GM21723 (cell line): ENCODE data around the gene RGS6.

Experiments
- ATAC-seq: cut with Tn5 transposase; IDR thresholded peaks from one replicate; pipeline ENCODE4 v1.9.1; 2021; ENCODE audit warnings: mild to moderate bottlenecking, moderate library complexity; ENCODE audit not compliant: unreplicated experiment

Gene RGS6

DNA sequence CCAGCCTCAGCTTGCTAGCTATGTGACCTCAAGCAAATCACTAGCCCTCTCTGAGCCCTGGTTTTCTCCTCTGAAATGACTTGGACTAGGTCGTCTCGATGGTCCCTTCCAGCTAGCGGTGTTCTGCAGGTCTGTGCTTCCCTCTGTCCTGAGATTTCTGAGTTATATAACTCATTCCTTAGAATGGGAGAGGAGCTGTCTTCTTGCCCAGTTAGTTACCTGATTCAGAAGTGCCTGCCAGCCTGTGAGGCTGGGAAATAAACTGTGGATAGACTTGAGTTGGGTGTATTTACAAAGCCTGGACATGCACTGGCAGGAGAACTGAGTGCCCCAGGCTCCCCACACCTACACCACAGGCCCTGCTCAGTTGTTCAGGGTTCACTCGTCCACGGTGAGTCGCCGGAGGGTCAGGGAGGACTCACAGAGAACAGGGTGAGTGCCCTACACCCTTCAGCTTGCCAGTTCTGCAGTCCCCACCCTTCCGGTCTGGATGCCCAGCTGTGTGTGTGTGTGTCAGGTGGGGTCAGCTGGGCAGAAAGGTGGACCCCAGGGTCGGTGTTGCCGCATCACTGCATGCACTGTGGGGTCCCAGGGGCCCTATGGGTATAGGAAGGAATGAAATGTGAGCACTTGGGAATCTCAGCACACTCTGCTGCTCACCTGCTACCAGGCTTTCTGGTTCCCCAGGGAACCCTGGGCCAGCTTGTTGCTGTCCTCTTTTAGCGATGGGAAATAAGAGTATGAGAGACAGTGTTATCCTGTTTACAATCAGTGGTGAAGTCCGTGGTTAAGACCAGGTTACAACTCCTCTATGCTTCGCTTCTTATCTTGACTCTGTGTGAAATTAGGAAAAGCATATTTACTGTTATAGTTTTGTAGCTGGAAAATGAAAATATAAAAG, 613.4 kb downstream of the RGS6 start:
- ATAC-seq = no peak

DNA sequence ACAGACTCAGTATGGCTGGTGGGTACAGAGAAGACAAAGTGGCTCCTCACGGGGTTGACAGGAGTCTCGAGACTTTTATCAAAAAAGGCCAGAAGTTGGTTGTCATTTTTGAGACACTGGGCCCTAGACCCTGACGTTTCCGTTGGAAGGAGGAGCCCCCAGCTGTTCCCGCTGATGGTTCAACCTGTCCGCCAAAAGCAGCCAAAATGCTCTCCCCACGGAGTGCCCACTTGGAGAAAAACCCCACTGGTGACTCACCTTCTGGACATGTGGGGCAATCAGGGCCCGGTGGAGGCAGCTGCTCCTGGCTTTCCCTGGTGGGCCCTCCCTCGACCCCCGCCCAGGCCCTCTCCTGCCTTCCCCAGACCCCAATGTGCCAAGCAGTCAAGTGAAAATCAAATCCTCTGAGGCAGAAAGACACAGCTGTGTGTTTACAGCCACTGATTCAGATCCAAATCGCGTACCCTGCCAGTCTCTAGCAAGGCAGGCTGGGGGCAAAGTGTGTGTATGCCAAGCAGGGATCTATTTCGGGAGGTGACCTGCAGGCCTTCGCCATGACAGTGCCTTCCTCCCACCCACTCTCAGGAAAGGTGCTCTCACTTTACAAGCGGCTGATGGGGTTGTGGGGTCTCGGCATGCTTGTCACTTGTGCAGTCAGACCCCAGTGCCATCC, 614.3 kb downstream of the RGS6 start:
- no peak for ATAC-seq

DNA sequence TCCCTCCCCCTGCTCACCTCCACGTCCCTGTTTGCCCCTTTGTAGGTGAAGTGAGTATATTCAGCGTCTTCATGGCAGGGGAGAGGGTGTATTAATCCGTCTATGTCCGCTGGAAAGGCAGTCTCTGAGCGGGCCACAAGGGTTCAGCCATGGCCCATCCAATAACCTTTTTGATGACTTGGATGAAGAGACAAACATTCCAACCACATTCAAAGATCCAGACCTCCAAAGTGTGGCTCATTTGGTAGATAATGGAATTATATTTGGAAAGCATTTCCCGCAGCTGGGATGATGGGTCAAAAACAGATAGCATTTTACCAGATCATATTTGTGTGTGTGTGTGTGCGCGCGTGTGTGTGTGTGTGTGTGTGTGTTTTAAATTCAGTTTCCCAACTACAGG, 615.8 kb downstream of the RGS6 start:
- ATAC-seq = no peak

DNA sequence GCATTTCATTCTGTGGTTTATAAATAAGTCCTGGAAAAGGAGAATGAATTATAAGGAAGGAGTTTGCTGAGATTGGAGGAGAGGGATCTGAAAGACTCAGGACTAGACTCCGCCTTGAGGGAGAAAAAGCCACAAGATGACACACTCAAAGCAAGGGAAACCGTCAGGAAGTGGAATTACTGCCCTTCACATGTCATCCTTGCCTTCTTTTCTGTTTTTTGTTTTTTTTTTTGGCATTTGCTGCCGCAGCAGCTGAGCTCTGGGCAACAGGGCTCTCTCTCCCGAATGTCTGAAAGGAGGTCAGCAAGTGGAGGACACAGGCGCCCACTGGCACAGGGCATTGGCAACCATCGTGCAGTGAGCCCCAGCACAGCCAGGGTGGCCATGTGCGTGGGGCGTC, 616.8 kb downstream of the RGS6 start:
- no peak for ATAC-seq

DNA sequence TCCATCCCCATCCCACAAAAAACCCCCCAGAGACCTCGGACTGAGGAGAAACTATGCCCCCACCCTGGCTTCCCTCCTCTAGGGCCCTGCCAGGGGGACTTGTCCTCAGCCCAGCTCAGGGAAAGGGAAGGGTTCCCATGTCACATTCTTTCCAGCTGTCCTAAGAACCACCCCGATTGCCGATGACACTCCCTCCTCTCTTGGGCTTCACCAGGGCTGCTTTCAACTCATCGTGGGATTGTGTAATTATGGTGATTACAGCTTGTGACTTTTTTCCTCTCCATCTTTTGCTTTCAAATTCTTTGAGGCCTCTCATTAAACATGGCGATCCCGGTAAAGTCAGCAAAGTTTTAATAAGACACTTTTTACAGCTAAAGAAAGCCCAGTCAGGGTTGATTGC, 617.6 kb downstream of the RGS6 start:
- ATAC-seq = no peak

DNA sequence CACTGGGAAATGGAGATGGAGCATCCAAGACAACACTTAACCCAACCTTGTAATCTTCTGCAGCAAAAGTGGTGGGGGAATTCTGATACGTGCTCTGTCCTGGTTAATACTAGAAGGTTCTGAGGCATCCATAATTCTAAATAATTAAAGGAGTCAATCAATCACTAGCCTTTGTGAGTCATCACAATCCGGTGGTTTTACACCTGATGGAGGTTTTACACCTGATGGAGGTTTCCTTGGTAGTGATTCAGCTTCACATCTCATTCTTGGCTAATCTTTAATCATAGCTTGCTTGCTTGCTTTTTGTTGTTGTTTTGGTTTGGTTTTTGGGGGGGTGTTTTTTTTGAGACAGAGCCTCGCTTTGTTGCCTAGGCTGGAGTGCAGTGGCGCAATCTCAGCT, 618.3 kb downstream of the RGS6 start:
- ATAC-seq = no peak

DNA sequence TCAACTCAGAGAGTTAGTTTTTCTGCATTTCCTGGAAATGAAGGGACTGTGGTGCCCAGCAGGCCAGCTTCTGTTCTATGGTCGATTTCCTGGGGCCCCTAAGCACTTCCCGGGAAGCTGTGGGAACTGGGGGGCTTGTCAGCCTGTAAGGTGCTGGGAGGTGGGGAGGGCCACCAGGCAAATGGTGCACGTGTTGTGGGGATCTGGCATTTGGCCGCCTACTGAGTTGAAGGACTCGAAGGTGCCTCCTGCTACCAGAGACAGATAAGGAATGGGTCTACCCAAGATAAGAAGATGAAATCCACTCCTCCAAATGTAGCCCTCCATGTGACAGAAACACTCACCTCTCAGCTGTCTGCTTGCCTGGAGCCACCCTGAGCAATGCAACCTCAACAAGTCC, 620.0 kb downstream of the RGS6 start:
- no peak for ATAC-seq

DNA sequence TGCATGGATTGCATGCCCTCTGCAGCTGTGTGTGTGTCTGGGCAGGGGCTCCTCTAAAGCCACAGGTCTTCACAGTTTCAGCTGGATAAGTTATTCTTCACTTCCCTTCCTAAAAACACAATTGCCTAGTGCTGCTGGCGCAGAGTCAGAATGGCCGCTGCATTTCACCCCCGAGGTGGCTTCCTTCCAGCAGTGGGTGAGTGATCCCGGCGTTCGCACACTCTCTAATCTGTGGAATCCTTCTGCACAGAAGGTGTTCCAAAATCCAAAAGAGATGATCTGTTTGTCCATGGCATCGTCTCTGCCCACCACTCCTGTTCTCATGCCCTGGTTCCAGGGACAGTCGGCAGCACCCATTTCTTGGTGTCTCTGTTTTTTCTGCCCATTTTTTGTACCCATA, 620.9 kb downstream of the RGS6 start:
- no peak for ATAC-seq

DNA sequence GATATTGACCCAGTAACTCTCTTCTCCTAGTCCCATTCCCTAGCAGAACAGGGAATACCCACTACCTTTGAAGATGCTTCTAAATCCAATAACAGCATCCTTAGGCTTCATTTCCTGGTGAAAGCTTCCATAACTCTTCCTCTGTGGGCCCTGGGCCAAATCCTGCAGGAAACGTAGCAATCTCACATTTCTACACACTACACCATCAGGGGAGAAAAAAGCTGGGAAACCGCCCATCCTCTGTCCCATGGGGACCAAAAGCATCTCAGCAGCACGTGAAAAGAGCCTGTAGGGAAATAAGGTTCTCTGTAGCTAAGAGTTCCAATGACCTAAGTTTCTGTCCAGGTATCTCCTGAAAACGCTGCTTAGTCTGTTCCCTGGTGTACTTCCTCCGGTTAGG, 621.4 kb downstream of the RGS6 start:
- no peak for ATAC-seq

DNA sequence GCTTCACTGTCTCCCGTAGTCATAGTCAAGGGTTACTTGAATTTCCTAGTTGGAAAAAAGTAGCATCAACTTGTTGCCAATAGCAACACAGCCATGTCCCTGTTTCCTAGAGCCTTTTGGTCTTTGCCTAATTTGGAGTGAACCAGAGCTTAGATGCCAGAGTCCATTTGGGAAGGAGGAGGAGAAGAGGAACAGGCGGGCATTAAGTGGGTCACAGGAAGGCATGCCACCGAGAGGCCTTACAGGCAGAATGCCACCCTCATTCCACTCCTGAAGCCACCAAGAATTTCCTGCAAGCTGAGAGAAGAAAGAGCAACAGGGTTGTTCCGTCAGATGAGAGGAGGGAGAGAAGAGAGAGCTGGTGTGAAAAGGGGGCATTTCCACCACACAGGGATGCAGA, 622.2 kb downstream of the RGS6 start:
- no peak for ATAC-seq

DNA sequence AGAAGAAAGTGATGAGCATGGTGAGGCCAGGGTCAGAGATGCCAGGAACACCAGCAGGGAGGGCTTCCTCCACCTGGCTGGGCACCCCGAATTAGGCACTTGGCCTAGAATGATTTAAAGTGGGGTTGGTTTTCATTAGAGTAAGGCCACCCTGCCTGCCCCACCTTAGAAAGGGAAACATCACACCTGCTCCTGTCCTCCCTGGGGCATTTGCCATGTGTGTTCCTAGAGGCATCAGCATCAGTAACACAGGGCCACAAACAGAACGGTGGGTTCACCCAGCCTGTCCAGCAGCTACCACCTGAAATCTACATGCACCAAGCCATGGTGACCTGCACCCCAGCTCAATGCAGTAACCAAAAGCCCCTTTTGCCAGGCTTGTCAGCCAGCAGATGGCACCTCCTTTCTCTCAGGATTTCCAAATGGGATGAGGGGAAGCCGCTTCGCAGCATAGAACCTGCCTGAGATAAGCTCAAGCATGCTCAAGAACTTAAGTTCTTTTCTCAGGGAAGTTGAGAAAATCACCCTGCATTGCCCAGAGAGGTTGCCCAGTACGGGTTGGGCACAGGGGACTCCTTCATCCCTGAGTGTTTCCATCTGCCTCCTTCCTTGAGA, 622.9 kb downstream of the RGS6 start:
- no peak for ATAC-seq

DNA sequence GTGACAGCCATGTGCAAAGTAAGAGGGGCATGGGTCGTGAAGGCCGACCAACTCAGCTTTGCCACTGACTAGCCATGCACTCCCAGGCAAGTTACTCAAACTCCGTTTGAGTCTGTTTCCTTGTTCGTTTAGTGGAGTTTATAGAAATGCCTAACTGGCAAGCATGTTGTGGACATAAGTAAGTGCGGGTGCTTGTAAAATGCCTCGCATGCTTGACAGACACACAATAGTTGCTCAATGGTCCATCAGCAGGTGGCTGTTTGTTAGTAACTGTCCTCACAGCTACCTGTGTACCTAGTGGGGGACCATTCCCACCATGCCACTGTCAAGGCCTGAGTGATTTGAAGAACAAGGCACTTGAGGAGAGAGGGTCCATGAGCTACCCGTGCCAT, 623.4 kb downstream of the RGS6 start:
- no peak for ATAC-seq

DNA sequence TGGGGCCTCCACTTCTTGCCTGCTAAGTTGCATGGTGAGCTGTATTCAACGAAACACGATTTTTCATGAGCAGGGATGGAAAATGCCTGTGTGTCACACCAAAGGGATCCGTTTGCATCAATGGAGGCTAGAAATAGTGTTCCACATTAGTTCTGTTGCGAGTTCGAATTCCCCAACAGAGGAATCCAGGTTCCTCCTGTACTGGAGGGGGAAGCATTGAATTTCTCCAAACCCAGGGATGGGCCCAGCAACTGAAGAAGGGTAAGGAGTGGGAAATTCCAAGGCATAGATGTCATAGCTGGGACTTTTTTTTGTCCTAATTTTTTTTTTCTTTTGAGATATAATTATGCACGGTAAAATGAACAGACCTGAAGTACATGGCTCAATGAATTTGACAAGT, 625.4 kb downstream of the RGS6 start:
- no peak for ATAC-seq

DNA sequence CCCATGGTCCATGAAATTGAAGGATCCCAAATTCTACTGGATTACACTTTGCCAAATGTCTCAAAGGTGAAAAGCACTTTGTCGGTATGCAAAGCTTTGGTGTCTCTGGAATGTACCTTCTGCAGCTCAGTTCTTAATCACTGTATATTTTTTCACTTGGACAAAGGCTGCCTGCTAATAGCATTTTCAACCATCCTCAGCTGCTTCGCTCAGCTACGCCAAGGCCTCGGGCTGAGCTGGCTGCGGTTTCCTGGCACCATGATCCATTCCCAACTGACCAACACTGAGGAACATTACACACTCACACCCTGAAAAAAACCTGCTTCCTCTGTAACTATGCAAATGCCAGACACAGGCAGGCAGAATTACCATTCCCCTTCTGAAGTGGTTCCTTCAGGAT, 626.5 kb downstream of the RGS6 start:
- no peak for ATAC-seq

DNA sequence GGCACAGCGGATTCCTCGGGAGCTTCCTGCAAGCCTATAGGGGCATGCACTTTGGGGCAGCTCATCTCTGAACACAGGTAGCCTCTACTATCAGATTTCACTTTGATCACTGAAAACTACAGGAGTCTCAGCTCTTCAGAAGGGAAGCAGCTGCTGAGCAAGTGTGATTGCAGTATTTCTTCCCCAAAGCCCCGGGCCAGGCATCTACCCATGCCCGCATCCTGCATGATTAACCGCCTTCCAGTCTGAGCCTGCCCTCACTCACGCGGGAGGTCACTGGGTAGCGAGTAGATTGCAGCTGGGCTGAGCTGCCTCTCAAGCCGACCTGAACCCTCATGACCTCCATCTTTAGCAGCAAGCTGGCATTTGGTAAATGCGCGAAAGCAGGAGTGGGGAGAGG, 627.0 kb downstream of the RGS6 start:
- ATAC-seq = no peak

DNA sequence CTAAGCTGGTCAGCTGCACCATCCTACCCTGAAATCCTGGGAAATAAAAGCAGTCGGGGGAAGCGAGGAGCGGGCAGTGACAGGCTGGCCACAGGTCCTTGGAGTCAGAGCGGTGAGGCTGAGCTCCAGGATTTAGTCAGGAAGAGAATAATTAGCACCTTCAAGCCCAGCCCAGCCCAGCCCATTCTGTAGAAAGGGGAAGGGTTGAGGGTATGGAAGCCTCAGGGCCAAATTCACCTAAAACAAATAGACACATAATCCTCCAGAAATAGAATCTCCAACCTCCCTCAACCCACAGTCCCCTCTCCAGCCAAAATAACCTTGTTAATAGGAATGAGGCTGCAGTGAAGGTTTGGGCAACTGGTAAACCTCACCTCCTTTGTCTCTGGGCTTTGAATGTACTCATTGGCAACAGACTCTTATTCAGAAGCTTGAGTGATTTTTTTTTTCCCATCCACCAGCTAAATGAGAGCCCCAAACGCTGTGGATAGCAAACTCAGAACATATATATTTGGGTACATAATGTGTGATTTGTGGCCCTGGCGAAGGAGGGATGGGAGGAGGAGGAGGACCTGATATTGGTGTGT, 627.5 kb downstream of the RGS6 start:
- no peak for ATAC-seq

DNA sequence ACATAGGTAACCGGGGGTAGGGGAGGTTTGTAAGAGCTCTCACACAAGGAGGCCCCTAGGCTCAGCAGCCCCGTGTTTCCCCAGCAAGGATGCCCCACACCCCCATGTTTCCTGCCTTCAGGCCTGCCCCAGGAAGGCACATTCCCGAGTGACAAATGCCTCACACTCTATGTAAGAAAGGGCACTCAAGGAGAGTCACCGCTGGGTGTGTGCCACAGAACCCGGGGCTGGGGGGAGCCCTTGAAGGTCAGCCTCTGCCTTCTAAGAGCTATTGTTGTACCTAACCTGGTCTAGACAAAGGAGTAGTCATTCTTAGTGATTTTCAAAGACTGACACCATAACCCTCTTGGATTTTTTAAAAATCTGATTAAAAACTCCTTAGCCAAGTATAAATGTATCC, 628.1 kb downstream of the RGS6 start:
- ATAC-seq = no peak

DNA sequence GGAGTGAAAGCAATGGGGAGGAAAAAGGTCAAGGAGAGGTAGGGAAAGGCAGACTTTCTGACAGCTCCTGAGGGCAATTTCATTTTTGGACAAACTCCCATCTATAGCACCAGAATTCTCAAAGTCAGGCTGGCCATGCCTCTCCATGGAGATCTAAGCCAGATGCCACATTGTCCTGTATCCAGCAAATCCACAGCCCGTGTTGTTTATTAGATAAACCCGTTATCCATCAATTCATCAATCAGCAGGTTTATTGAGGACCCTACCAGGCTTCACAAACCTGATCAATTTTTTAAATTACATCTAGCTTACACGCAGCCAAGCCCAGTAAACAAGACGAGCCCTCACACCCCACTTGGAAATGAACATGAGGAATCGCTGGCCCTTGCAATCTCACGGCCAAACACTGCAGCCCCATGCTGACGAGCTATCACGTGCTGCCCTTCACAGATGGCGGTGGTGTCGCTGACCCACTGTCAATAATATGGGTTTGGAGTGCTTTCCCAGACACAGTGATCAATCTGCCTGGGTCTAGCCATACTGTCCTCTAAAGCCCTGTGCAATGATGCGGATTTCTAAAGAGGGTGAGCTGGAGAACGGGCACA, 628.8 kb downstream of the RGS6 start:
- no peak for ATAC-seq

DNA sequence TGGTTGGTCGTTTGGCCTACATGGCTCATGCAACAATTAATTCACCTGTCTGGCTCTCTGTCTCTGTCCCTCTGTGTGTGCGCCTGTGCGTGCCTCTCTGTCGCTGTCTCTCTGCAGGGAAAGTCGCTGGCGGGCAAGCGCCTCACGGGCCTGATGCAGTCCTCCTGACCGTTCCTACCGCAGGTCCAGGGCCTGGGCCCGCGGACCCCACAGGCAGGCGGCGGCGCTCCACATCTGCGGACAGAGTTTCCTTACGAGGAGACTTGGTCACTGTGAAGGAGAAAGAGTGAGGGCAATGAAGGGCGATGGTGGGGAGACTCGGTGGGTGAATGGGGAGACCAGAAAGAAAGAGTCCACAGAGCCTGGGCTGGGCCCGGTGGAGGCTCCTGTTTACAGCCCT, 630.1 kb downstream of the RGS6 start:
- no peak for ATAC-seq

DNA sequence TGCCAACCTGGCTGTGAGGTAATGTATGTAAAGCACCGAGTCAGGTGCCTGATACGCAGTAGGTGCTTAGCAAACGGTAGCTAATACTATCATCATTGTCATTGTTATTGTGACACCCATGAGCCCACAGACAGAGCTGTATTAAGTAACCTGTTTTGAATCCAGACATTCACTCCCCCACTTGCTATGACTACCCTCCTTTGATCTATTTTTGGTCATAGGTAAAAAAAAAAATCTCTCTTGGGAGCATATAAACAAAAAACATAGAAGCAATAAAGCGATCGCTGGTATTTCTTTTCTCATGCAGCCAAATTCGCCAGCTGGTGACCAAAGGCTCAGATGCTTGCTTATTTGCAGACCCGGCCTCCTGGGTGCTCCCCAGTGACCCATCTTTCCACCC, 631.4 kb downstream of the RGS6 start:
- ATAC-seq = no peak

DNA sequence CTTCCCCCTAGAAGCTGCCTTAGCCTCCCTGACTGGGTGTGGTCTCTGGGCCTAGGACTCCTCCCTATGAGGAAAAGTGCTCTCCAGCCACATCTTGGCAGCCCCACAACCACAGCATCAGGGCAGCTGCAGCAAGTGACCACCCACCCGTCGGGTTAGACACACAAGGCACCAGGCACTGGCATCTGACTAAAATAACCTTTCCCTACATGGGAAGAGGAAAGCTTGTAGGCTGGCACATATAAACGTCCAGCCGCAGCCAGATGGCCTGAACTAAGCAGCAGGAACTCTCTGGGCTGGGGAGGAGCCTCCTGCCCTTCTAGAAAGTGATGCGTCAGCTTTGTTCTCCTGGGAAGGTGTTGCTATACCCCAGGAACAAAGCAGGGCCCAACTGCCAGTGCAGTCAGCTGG, 632.9 kb downstream of the RGS6 start:
- ATAC-seq = no peak
